GM18861 (cell line): ENCODE results near the gene UTP4.

Experiments used
- ATAC-seq: cut with Tn5 transposase; IDR thresholded peaks from one replicate; pipeline ENCODE4 v1.9.1; 2021; ENCODE audit not compliant: unreplicated experiment

UTP4 gene

GRCh38 chr16:69171325-69172084, 39.1 kb downstream of the UTP4 start:
- no peak for ATAC-seq

- ATAC-seq: no peak
Measured at GRCh38 chr16:69176033-69176800, 43.8 kb downstream of the UTP4 start.

DNA sequence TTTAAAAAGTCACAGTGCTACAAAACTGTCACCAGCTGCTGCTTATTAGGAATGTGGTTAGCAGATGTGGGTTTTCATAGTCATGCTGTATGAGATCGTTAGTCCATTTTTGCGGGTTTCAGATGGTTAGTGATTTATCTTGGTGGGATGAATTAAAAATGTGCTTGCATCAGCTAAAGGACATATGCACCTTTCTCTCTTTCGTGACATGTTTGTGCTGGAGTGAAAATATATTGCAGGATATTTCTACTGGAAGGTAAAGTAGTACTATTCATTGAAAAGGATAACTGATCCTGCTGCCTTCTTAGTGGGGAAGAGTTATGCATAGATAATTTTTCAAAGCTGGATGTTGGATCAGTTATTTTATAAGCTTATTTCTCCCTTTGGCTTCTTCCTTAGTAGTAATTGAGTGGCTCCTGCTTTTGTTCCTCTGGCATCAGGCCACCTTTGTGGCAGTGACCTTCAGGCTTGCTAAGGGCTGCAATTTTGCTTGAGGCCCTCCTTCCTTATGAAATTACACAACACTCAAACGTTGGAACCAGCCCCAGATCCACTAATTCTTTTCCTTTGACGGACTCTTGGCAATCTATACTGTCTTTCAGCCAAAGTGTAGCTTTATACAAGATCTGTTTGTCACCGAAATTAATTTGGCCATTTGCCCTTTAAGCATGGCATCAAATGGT, 47.0 kb downstream of the UTP4 start:
- no peak for ATAC-seq

DNA sequence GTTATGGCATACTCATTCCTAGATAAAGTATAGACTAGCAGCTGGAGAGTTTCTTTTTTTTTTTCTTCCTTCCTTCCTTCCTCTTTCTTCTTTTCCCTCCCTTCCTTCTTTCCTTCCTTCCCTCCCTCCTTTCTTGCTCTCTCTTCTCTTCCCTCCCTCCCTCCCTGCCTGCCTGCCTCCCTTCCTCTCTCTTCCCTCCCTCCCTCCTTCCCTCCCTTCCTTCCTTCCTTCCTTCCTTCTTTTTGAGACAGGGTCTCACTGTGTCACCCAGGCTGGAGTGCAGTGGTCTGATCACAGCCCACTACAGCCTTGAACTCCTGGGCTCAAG, 47.5 kb downstream of the UTP4 start:
- ATAC-seq: no peak

DNA sequence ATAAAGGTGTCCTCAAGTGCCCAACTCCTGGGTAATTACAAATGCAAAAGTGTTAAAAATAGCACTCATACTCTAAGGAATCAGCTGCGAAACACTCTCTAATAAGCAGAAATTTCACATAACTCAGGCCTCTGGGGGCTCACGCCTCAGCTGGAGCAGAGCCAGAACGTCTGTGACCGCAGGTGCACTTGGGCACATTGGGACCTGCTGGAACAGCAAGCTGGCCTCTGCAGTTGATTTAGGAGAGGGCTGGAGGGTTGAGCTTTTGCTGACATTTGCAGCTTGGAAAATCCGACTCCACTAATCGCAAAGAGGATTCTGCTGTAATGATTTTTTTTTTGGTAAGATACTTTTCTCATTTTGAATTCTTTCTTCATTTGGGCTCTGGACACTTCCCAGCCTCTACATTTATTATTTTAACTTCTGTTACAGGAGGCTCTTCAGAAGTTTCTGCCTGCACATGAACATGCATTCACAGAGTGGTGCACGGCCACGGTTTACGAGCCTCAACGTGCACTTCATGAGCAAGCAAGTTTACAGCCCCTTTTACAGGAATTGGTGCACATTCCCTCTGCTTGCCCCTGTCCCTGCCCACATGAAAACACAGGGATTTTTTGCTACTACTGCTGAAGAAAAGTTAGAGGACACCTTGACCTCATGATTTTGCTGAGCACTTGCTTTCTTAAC, 50.4 kb downstream of the UTP4 start:
- ATAC-seq: no peak

DNA sequence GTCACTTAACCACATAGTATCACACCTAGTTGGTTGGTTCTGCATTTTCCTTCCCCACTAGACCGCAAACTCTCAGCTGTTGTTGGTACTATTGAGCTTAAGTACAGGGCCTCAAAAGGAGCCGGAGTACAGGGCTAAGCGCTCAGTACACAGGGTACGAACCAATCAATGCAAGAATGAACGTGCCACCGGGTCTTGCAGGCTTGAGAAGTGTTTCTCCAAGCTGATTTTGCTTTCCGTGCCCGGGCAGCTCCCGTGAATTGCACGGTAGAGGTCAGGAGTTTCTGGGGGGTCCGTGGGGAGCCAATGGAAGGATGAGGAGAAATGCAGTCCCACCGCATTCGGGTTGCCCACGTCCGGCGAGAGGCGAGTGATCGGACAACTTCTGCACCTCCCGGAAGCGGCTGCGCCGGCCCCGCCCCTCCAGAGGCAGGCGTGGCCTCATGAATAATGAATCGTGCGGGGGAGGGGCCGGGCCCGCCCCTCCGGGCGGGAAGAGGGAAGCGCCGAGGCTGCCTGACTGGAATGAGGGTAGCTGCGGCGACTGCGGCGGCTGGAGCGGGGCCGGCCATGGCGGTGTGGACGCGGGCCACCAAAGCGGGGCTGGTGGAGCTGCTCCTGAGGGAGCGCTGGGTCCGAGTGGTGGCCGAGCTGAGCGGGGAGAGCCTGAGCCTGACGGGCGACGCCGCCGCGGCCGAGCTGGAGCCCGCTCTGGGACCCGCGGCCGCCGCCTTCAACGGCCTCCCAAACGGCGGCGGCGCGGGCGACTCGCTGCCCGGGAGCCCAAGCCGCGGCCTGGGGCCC, 54.4 kb downstream of the UTP4 start, which contains the start of gene SNTB2:
SNTB2 (plus strand) TSS at position 523 of the 804 bp plus-strand sequence; CDS start at position 526, 3 bp downstream.
- peak; percentile 72 for ATAC-seq

GRCh38 chr16:69187446-69188235, 55.2 kb downstream of the UTP4 start:
- peak; percentile 17 for ATAC-seq

DNA sequence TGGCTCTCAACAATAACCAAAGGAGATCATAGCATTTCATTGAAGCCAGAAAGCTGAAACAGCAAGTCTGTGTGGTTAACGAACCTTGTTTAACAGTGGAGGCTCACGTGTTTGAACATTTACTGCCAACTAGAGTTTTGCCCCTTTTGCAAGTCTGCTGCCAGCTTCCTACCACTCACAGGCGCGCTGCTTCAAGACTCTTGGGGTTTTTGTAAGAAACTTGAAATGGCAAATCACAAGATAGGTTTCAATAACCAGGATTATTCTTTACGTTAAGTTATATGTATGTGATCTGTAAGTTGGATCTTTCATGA, 55.7 kb downstream of the UTP4 start:
- no peak for ATAC-seq

DNA sequence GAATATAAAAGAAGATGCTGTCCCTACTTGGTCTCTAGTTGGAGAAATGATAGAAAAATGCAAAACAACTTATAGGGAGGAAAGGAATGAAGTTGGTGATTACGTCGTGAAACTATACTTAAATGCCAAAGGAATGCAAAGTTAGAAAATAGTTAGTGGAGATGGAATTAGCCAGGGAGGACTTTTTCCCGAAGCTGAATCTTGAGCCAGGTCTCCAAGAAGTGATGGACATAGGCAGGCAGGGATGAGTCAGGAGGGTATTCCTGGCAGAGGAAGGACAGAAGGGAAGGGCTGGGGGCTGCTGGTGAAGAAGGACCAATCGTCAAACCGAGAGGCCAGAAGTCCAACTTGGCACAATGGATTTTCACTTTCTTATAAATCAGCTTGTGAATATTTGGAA, 56.3 kb downstream of the UTP4 start:
- ATAC-seq: no peak

DNA sequence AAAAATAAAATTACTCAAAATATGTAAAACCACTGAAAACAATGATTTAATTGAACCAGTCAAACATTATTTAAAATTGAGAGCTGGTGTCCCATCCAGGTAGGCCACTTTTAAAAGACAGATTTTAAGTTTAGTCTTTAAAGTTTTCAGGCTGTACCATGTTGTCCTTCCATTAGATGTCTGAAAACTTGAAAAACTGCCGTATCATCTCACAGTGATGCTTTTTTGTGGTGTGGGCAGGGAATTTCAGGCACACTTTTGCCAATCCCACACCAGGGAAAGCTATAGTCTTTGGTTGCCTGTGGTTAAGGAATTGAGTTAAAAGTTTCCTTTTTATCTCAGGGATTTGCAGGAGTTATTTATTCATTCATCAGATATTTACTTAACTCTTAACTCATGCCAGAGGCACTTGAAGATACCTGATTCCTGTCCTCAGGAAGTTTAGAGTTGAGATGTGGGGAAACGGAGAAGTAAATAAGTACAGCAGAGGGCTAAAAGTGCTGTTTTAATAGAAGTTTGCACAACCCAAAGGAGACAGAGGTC, 57.7 kb downstream of the UTP4 start:
- no peak for ATAC-seq

- no peak for ATAC-seq
Measured at GRCh38 chr16:69190598-69190997, 58.1 kb downstream of the UTP4 start.

DNA sequence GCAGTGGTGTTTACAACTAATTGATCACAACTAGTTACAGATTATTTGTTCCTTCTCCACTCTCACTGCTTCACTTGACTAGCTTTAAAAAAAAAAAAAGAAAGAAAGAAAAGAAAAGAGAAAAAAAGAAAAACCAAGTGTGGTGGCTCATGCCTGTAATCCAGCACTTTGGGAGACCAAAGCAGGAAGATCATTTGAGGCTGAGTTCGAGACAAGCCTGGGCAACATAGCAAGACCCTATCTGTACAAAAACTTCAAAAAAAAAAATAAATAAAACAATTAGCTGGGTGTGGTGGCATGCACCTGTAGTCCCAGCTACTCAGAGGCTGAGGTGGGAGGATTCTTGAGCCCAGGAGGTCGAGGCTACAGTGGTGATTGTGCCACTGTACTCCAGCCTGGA, 58.7 kb downstream of the UTP4 start:
- no peak for ATAC-seq

DNA sequence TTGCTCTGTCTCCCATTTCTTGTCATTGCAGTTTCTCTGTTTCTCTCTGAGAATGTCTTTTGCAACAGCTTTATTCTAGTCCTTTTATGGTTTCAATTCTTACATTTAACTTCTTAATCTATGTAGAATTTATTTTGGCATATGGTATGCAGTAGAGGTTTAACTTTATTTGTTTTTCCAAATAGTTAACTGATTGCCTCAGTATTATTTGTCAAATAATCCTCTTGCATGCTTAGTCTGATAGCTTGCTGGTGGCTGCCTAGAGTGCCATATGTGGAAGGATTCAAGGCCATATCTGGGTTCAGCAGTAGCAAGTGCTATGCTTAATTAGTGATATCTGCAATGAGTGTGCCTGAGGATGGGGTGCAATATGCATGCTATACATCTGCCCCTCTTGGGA, 61.4 kb downstream of the UTP4 start:
- no peak for ATAC-seq

- ATAC-seq: no peak
Measured at GRCh38 chr16:69194488-69194887, 62.0 kb downstream of the UTP4 start.

- no peak for ATAC-seq
Measured at GRCh38 chr16:69195369-69196029, 63.0 kb downstream of the UTP4 start.

GRCh38 chr16:69197573-69197972, 65.1 kb downstream of the UTP4 start:
- no peak for ATAC-seq

DNA sequence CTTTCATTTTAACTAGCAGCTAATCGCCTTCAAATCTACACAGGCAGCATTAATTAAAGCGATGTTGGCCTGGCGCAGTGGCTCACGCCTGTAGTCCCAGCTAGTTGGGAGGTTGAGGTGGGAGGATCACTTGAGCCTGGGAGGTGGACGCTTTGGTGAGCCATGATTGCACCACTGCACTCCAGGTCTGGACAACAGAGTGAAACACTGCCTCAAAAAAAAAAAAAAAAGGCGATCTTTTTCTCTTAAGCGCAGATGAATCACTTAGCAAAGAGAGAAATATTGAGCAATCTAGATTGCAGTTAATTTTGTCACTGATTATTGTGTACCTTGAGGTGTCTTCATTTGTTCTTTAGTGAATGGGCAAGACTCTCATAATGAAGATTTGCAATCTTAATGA, 66.9 kb downstream of the UTP4 start:
- ATAC-seq: no peak

DNA sequence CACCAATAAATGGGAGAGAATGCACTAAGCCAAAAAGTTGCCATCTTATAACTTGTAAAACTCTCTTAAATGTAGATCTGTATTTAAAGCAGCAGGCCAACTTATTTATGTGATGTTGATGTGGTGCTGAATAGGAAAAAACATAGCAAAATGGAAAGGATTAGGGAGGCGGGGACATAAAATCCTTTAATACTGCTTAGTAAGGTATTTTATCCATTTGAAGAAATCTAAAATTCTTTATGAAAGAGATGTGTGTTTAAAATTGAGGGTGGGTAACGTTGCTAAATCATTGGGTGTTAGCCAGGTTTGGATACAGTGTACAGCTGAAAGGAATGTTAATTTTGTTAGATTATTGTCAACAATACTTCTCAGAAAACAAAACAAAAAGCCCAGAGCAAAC, 68.8 kb downstream of the UTP4 start:
- no peak for ATAC-seq

DNA sequence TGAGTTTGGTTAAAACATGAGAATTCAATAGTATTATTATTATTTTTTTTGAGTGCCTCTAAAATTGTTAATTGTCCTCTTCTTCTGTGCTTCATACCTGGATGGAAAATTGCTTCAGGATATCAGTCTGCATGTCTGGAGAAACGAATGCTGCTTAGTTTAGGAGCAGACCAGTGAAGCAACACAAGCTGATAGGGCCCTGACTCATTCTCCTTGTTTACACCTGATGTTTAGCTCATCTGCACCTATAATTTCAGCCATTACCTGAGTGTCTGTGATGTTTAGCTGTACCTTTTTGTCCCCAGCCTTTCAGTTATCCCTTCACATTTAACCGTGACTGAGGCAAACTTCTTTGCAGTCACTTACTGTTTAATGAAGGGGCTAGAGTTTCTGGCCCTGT, 69.3 kb downstream of the UTP4 start:
- ATAC-seq: no peak
